ENCODE measurements around the gene ODC1.

DNA sequence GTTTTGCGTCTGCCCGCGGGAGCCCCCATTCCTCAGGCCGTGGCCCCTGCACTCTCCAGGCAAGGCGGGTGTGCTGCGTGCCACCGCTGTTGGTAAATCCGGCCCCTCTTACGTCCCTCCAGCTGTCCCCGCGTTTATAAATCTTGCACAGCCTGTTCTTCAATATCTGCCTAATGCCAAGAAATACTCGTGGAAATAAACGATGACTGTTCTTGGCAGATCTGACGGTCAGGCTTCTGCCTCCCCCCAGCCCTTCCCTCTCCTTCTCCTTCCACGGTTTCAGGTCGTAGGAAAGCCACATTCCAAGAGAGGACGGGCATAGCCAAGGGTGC, 20.5 kb downstream of the ODC1 start:
- TF ChIP-seq FOXA1 (IDR thresholded peaks at IDR 0.05) = no peak
- TF ChIP-seq ZNF384 (IDR thresholded peaks at IDR 0.05) = no peak
- TF ChIP-seq TARDBP (IDR thresholded peaks at IDR 0.05) = no peak
- TF ChIP-seq FOXM1 (IDR thresholded peaks at IDR 0.05; ENCODE audit: borderline replicate concordance) = no peak
- TF ChIP-seq FOXK2 (IDR thresholded peaks at IDR 0.05) = no peak
- TF ChIP-seq, protein P1, sequence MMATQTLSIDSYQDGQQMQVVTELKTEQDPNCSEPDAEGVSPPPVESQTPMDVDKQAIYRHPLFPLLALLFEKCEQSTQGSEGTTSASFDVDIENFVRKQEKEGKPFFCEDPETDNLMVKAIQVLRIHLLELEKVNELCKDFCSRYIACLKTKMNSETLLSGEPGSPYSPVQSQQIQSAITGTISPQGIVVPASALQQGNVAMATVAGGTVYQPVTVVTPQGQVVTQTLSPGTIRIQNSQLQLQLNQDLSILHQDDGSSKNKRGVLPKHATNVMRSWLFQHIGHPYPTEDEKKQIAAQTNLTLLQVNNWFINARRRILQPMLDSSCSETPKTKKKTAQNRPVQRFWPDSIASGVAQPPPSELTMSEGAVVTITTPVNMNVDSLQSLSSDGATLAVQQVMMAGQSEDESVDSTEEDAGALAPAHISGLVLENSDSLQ (IDR thresholded peaks at IDR 0.05) = no peak
- no peak for TF ChIP-seq NFRKB (IDR thresholded peaks at IDR 0.05)
- no peak for TF ChIP-seq HDGF (IDR thresholded peaks at IDR 0.05; ENCODE audit: borderline replicate concordance)
- TF ChIP-seq BHLHE40 (IDR thresholded peaks at IDR 0.05; ENCODE audit: borderline replicate concordance) = no peak
- TF ChIP-seq ARNT (IDR thresholded peaks at IDR 0.05) = no peak
- no peak for TF ChIP-seq SP1 (IDR thresholded peaks at IDR 0.05)
- TF ChIP-seq ELF4 (IDR thresholded peaks at IDR 0.05) = no peak
- TF ChIP-seq L3MBTL2 (conservative IDR thresholded peaks at IDR 0.05) = no peak

All from HEK293T (cell line).